Measurements from ENCODE around the gene SECISBP2. TPM values are rescaled to one million over a fixed set of nuclear protein-coding genes. Genes with fewer than 3 reads are reported as not detected.

Gene SECISBP2
- total and polyA plus RNA-seq, 2 of the 13 experiments (the other 11 are each of a cell fraction or from before 2014, with no cell fraction given) = 32.4 to 38.0 TPM

DNA sequence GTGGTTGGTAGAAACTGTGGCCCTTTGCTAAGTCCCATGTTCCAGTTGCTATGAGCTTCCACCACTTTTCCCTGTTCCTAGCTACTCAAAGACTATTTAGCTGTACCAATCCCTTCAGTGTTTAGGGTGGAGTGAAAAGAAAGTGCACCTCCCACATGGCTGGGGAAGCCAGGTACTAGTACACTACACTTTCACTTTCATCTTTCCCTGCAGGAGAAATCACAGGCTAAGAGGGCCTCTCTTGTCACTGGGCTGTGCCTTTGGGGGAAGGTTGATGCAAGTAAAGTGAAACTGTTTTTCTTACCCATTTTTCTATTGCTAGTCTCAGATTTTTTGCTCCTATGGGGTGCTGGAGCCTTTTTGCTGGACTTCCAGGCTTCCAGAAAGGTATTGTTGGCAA lies 40.8 kb upstream of the SECISBP2 start:
- CTCF ChIA-PET (ENCODE audit: low intra/inter-chr PET ratio, low total read pairs) = no interaction called here
- BruUV-seq (replicated peaks) = no TSS peak
- no peak overlapping the region for H3K9ac ChIP-seq (ENCODE audit: insufficient read depth, low read depth, low read length)
- no peaks in the 10 kb centered on the region for H4K20me1 ChIP-seq (ENCODE audit: insufficient read depth, low read length)
- H3K27ac ChIP-seq (ENCODE audit: extremely low read length, insufficient read depth, low read length) = no peak overlapping the region
- POLR2A ChIA-PET = no interaction called here
- FAIRE-seq (no peak), ATAC-seq (no peak), DNase-seq (ENCODE audit: low spot score) (no peak)
- peaks cover 31% of the 10 kb centered on the region for H3K9me3 ChIP-seq (ENCODE audit: low read length)
- TF ChIP-seq MED13 (CRISPR knock-in tag; IDR thresholded peaks at IDR 0.05) (no peak), TCF12 (IDR thresholded peaks at IDR 0.05) (no peak), TCF12 (CRISPR knock-in tag; IDR thresholded peaks at IDR 0.05) (no peak), ZNF598 (CRISPR knock-in tag; IDR thresholded peaks at IDR 0.05; ENCODE audit: borderline replicate concordance) (no peak), SMAD1 (CRISPR knock-in tag; IDR thresholded peaks at IDR 0.05; ENCODE audit: borderline replicate concordance, low read depth) (no peak), ZBTB21 (CRISPR knock-in tag; IDR thresholded peaks at IDR 0.05) (no peak), ZKSCAN8 (CRISPR knock-in tag; IDR thresholded peaks at IDR 0.05; ENCODE audit: borderline replicate concordance) (no peak), GLI4 (CRISPR knock-in tag; IDR thresholded peaks at IDR 0.05; ENCODE audit: borderline replicate concordance) (no peak), CBFB (CRISPR knock-in tag; IDR thresholded peaks at IDR 0.05) (no peak)
- TF ChIP-seq, protein P1, sequence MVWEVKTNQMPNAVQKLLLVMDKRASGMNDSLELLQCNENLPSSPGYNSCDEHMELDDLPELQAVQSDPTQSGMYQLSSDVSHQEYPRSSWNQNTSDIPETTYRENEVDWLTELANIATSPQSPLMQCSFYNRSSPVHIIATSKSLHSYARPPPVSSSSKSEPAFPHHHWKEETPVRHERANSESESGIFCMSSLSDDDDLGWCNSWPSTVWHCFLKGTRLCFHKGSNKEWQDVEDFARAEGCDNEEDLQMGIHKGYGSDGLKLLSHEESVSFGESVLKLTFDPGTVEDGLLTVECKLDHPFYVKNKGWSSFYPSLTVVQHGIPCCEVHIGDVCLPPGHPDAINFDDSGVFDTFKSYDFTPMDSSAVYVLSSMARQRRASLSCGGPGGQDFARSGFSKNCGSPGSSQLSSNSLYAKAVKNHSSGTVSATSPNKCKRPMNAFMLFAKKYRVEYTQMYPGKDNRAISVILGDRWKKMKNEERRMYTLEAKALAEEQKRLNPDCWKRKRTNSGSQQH (CRISPR knock-in tag; IDR thresholded peaks at IDR 0.05; ENCODE audit: low read depth) = no peak
- TF ChIP-seq, protein P2, sequence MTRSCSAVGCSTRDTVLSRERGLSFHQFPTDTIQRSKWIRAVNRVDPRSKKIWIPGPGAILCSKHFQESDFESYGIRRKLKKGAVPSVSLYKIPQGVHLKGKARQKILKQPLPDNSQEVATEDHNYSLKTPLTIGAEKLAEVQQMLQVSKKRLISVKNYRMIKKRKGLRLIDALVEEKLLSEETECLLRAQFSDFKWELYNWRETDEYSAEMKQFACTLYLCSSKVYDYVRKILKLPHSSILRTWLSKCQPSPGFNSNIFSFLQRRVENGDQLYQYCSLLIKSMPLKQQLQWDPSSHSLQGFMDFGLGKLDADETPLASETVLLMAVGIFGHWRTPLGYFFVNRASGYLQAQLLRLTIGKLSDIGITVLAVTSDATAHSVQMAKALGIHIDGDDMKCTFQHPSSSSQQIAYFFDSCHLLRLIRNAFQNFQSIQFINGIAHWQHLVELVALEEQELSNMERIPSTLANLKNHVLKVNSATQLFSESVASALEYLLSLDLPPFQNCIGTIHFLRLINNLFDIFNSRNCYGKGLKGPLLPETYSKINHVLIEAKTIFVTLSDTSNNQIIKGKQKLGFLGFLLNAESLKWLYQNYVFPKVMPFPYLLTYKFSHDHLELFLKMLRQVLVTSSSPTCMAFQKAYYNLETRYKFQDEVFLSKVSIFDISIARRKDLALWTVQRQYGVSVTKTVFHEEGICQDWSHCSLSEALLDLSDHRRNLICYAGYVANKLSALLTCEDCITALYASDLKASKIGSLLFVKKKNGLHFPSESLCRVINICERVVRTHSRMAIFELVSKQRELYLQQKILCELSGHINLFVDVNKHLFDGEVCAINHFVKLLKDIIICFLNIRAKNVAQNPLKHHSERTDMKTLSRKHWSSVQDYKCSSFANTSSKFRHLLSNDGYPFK (CRISPR knock-in tag; IDR thresholded peaks at IDR 0.05; ENCODE audit: borderline replicate concordance) = no peak
- H3K4me1 ChIP-seq (ENCODE audit: insufficient read depth, low read length) = no peaks in the 10 kb centered on the region
- no peaks in the 10 kb centered on the region for H3K36me3 ChIP-seq (replicated peaks in 1 of 2; ENCODE audit: control insufficient read depth in 1 of 2, insufficient read depth in 2 of 2, low read length in 2 of 2)
- in situ Hi-C loops (cut with HindIII; ENCODE audit: extremely low pct_ligation_motif_present, low pct_unique_long_range_greater_than_20kb) = no loop called here
- intact Hi-C loops (cut with micrococcal nuclease; ENCODE audit: unreplicated experiment) = no loop called here
- H3K4me3 ChIP-seq (replicated peaks in 1 of 3; ENCODE audit: insufficient read depth in 1 of 3, low read depth in 2 of 3, low read length in 3 of 3) = no peak overlapping the region
- peak overlapping the region; percentile 23; the same call in 1 of the 2 replicates for H3K4me2 ChIP-seq (ENCODE audit: low read depth, low read length)
- H3K79me2 ChIP-seq (ENCODE audit: insufficient read depth, low read length) = no peaks in the 10 kb centered on the region
- no peak overlapping the region for H2AFZ ChIP-seq (ENCODE audit: low read length)
- no peaks in the 10 kb centered on the region for H3K27me3 ChIP-seq (ENCODE audit: control insufficient read depth in 1 of 2, insufficient read depth in 2 of 2, low read length in 2 of 2)
